Spinal cord (tissue), 10 donors: ENCODE data around the gene RAB3GAP2. TPM values are rescaled to one million over a fixed set of nuclear protein-coding genes. Genes with fewer than 3 reads are reported as not detected.

Experiments used
- DNase-seq, 6 donors: peaks; one replicate each; pipeline versions ENCODE4 v3.0.0 to v3.0.0-alpha.2; 2013 to 2015; ENCODE audit warnings: low spot score in 6 of 6, low read depth in 4 of 6
- H3K27ac ChIP-seq: one replicate; pipeline ENCODE4 v1.5.1; 2013; ENCODE audit warnings: low read depth, low read length, control low read depth
- H3K27me3 ChIP-seq: one replicate; pipeline ENCODE4 v1.6.1; 2013; ENCODE audit warnings: low read length; ENCODE audit not compliant: control insufficient read depth, insufficient read depth
- H3K36me3 ChIP-seq: one replicate; pipeline ENCODE4 v1.6.1; 2013; ENCODE audit warnings: low read length; ENCODE audit not compliant: control insufficient read depth, insufficient read depth
- H3K4me1 ChIP-seq: one replicate; pipeline ENCODE4 v1.6.1; 2013; ENCODE audit warnings: low read length; ENCODE audit not compliant: control insufficient read depth, insufficient read depth
- H3K4me3 ChIP-seq: one replicate; pipeline ENCODE4 v1.5.1; 2013; ENCODE audit warnings: low read depth, low read length, control low read depth
- H3K9me3 ChIP-seq: one replicate; pipeline ENCODE4 v1.6.1; 2013; ENCODE audit warnings: low read length; ENCODE audit not compliant: control insufficient read depth, insufficient read depth
- WGBS: methylation state at CpG from one replicate; pipeline ENCODE4 v1.1.5; 2013; ENCODE audit warnings: missing lambda C conversion rate; ENCODE audit not compliant: insufficient coverage; 5-methylcytosine and 5-hydroxymethylcytosine counted together
- polyA plus RNA-seq, 2 donors: library from polyadenylated mRNA; unstranded; fragments of 120-200 nt; gene quantifications; one replicate each; pipeline ENCODE4 v1.2.1, GENCODE V29; 2013; ENCODE audit not compliant: insufficient read length in 2 of 2
- total RNA-seq, 2 donors: library from RNA; depleted of rRNA in 1 of 2; stranded (reverse); fragments of 120-200 nt in 1 of 2; fragments of >200 nt in 1 of 2; gene quantifications; one replicate each; pipeline versions ENCODE4 v1.2.3 to v1.2.4, GENCODE V29; 2013 to 2014
- donor health status: healthy.

Gene RAB3GAP2
- total and polyA plus RNA-seq, 4 donors, result 23.2 to 45.3 (median 29.4) TPM

- Histone ChIP-seq H3K27ac (no peak overlapping the region), H3K4me3 (no peak overlapping the region), H3K9me3 (no peaks in the 10 kb centered on the region), H3K36me3 (no peaks in the 10 kb centered on the region), H3K27me3 (no peaks in the 10 kb centered on the region), H3K4me1 (no peaks in the 10 kb centered on the region)
- DNase-seq, result no peak
Measured at GRCh38 chr1:220291580-220291979, 19.3 kb upstream of the RAB3GAP2 start.

- no peak overlapping the region for H3K4me3 ChIP-seq
- peak in 2 of 6 donors; percentile 20 to 43 for DNase-seq
- H3K36me3 ChIP-seq, result no peaks in the 10 kb centered on the region
- WGBS, result no CpG with 5 or more reads among the region's 4 CpGs
- H3K4me1 ChIP-seq, result no peaks in the 10 kb centered on the region
- no peaks in the 10 kb centered on the region for H3K9me3 ChIP-seq
- H3K27me3 ChIP-seq, result no peaks in the 10 kb centered on the region
- no peak overlapping the region for H3K27ac ChIP-seq
Measured at GRCh38 chr1:220290140-220290761, 18.0 kb upstream of the RAB3GAP2 start.

- H3K36me3 ChIP-seq, result no peaks in the 10 kb centered on the region
- H3K27ac ChIP-seq, result no peak overlapping the region
- H3K27me3 ChIP-seq, result no peaks in the 10 kb centered on the region
- no peaks in the 10 kb centered on the region for H3K9me3 ChIP-seq
- no peak for DNase-seq
- H3K4me1 ChIP-seq, result no peaks in the 10 kb centered on the region
- H3K4me3 ChIP-seq, result no peak overlapping the region
- WGBS, result 98% methylated on average over 8 of the region's 8 CpGs
Measured at GRCh38 chr1:220287129-220287528, 14.9 kb upstream of the RAB3GAP2 start.

- Histone ChIP-seq H3K4me1 (no peaks in the 10 kb centered on the region), H3K9me3 (no peaks in the 10 kb centered on the region), H3K27me3 (no peaks in the 10 kb centered on the region), H3K36me3 (no peaks in the 10 kb centered on the region), H3K27ac (no peak overlapping the region), H3K4me3 (no peak overlapping the region)
- DNase-seq, result peak in 2 of 6 donors; percentile 20 to 48
- WGBS, result no CpG with 5 or more reads among the region's 1 CpG
Measured at GRCh38 chr1:220283625-220284024, 11.4 kb upstream of the RAB3GAP2 start.

GRCh38 chr1:220281159-220281574 lies 8.9 kb upstream of the RAB3GAP2 start:
- peak in 2 of 6 donors; percentile 42 to 44 for DNase-seq
- H3K4me3 ChIP-seq, result no peak overlapping the region
- no peaks in the 10 kb centered on the region for H3K4me1 ChIP-seq
- WGBS, result 100% methylated on average over 1 of the region's 2 CpGs
- H3K36me3 ChIP-seq, result no peaks in the 10 kb centered on the region
- H3K27me3 ChIP-seq, result no peaks in the 10 kb centered on the region
- H3K27ac ChIP-seq, result no peak overlapping the region
- H3K9me3 ChIP-seq, result no peaks in the 10 kb centered on the region

GRCh38 chr1:220280249-220280648 lies 8.0 kb upstream of the RAB3GAP2 start:
- no peak for DNase-seq
- Histone ChIP-seq H3K4me3 (no peak overlapping the region), H3K27me3 (no peaks in the 10 kb centered on the region), H3K4me1 (no peaks in the 10 kb centered on the region), H3K27ac (no peak overlapping the region), H3K36me3 (no peaks in the 10 kb centered on the region), H3K9me3 (no peaks in the 10 kb centered on the region)
- 82% methylated on average over 2 of the region's 3 CpGs for WGBS

GRCh38 chr1:220278991-220279390 lies 6.7 kb upstream of the RAB3GAP2 start:
- Histone ChIP-seq H3K9me3 (no peaks in the 10 kb centered on the region), H3K27ac (no peak overlapping the region), H3K36me3 (no peaks in the 10 kb centered on the region), H3K27me3 (no peaks in the 10 kb centered on the region), H3K4me3 (no peak overlapping the region), H3K4me1 (peaks cover 2% of the 10 kb centered on the region)
- no CpG with 5 or more reads among the region's 3 CpGs for WGBS
- DNase-seq, result no peak

GRCh38 chr1:220275430-220275829 lies 3.2 kb upstream of the RAB3GAP2 start:
- H3K27ac ChIP-seq, result peak overlapping the region; percentile 76
- H3K36me3 ChIP-seq, result no peaks in the 10 kb centered on the region
- peaks cover 2% of the 10 kb centered on the region for H3K4me1 ChIP-seq
- H3K9me3 ChIP-seq, result no peaks in the 10 kb centered on the region
- no peak overlapping the region for H3K4me3 ChIP-seq
- WGBS, result no CpG with 5 or more reads among the region's 6 CpGs
- no peak for DNase-seq
- no peaks in the 10 kb centered on the region for H3K27me3 ChIP-seq

GRCh38 chr1:220274251-220274855 lies 2.1 kb upstream of the RAB3GAP2 start:
- Histone ChIP-seq H3K4me1 (peaks cover 2% of the 10 kb centered on the region), H3K27me3 (no peaks in the 10 kb centered on the region), H3K4me3 (no peak overlapping the region), H3K9me3 (no peaks in the 10 kb centered on the region), H3K27ac (peak overlapping the region; percentile 76), H3K36me3 (no peaks in the 10 kb centered on the region)
- peak in 5 of 6 donors; percentile 41 to 87 (median 61) for DNase-seq
- no CpG with 5 or more reads among the region's 2 CpGs for WGBS

GRCh38 chr1:220272841-220273090 lies 513 bp upstream of the RAB3GAP2 start:
- no CpG with 5 or more reads among the region's 5 CpGs for WGBS

More at GRCh38 chr1:220272841-220273090, 513 bp upstream of the RAB3GAP2 start:
- Histone ChIP-seq H3K4me3 (peak overlapping the region; percentile 95), H3K4me1 (peaks cover 2% of the 10 kb centered on the region), H3K9me3 (no peaks in the 10 kb centered on the region), H3K27ac (peak overlapping the region; percentile 91), H3K36me3 (no peaks in the 10 kb centered on the region), H3K27me3 (no peaks in the 10 kb centered on the region)
- no peak for DNase-seq
